ENCODE measurements around the gene MAML3.

The MAML3 gene

DNA sequence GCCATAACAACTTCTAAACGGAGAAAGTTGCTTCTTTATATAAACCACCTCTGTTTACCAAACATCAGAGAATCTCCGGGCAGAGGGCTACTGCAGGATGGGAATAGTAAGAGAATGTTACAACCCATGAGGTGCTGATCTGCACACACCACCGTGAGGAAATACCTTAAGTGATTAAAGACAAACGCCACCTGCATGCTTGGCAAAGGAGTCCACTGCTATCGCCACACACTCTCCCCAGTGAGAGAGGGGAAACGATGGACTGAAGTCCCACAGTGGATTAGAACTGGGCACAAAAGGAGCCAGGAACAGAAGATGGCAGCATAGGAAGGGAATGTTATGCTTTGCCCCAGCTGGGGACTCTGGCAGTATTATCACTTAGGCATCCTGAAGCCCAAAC lies 15.6 kb downstream of the MAML3 start:
- no peak overlapping the region for H3K4me3 ChIP-seq (ENCODE audit: low read depth, low read length)
- TF ChIP-seq, protein P1, sequence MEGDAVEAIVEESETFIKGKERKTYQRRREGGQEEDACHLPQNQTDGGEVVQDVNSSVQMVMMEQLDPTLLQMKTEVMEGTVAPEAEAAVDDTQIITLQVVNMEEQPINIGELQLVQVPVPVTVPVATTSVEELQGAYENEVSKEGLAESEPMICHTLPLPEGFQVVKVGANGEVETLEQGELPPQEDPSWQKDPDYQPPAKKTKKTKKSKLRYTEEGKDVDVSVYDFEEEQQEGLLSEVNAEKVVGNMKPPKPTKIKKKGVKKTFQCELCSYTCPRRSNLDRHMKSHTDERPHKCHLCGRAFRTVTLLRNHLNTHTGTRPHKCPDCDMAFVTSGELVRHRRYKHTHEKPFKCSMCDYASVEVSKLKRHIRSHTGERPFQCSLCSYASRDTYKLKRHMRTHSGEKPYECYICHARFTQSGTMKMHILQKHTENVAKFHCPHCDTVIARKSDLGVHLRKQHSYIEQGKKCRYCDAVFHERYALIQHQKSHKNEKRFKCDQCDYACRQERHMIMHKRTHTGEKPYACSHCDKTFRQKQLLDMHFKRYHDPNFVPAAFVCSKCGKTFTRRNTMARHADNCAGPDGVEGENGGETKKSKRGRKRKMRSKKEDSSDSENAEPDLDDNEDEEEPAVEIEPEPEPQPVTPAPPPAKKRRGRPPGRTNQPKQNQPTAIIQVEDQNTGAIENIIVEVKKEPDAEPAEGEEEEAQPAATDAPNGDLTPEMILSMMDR (IDR thresholded peaks at IDR 0.05; ENCODE audit: low read depth, low read length) = no peak
- TF ChIP-seq MYC (IDR thresholded peaks at IDR 0.05; ENCODE audit: low read depth, low read length) (no peak), POLR2A (IDR thresholded peaks at IDR 0.05; ENCODE audit: extremely low read depth, insufficient read length) (no peak)
- TF ChIP-seq, protein P2, sequence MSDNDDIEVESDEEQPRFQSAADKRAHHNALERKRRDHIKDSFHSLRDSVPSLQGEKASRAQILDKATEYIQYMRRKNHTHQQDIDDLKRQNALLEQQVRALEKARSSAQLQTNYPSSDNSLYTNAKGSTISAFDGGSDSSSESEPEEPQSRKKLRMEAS (IDR thresholded peaks at IDR 0.05; ENCODE audit: low read depth, low read length) = no peak
- no peak for DNase-seq (ENCODE audit: low read depth)

DNA sequence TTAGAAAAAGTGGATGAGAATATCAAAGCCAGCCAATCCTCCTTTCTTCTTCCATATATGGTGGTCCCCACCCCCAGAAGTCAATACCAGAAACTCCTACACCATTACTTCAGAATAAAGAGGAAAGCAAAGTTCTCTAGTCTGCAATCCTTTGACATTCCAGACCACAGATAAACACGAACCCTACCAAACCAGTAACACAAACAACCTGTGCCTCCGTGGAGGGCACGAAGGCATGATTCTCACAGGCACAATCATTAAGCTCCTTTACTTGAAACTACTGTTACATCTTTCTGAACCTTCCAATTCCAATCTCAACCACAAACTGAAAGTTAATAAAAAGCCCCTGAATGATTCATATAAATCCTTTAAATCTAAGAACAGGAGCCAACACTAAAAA lies 16.3 kb downstream of the MAML3 start:
- no peak for DNase-seq (ENCODE audit: low read depth)
- TF ChIP-seq, protein P2 (IDR thresholded peaks at IDR 0.05; ENCODE audit: low read depth, low read length) = no peak
- no peak for TF ChIP-seq MYC (IDR thresholded peaks at IDR 0.05; ENCODE audit: low read depth, low read length)
- TF ChIP-seq, protein P1 (IDR thresholded peaks at IDR 0.05; ENCODE audit: low read depth, low read length) = no peak
- TF ChIP-seq POLR2A (IDR thresholded peaks at IDR 0.05; ENCODE audit: extremely low read depth, insufficient read length) = no peak
- no peak overlapping the region for H3K4me3 ChIP-seq (ENCODE audit: low read depth, low read length)

DNA sequence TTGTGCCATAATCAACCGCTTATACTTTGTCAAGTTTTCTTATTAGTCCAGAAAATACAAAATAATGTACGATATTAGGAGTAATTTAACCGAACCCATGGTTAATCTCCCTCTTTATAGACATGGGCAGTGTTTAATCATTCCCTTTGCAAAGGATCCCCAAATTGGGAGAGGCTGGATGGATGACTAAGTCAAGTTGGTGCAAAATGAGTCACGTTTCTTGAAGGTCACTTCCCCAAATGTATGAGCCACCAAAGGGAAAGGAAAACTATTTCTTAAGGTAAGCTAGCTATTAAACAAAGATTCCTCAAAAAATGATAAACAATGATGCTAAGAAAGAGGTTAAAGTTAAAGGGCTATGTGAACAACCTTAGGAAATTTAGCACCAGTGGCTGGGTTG lies 17.5 kb downstream of the MAML3 start:
- peak; percentile 52 for DNase-seq (ENCODE audit: low read depth)
- no peak overlapping the region for H3K4me3 ChIP-seq (ENCODE audit: low read depth, low read length)
- TF ChIP-seq, protein P2 (IDR thresholded peaks at IDR 0.05; ENCODE audit: low read depth, low read length) = no peak
- TF ChIP-seq, protein P1 (IDR thresholded peaks at IDR 0.05; ENCODE audit: low read depth, low read length) = no peak
- TF ChIP-seq MYC (IDR thresholded peaks at IDR 0.05; ENCODE audit: low read depth, low read length) (no peak), POLR2A (IDR thresholded peaks at IDR 0.05; ENCODE audit: extremely low read depth, insufficient read length) (no peak)

DNA sequence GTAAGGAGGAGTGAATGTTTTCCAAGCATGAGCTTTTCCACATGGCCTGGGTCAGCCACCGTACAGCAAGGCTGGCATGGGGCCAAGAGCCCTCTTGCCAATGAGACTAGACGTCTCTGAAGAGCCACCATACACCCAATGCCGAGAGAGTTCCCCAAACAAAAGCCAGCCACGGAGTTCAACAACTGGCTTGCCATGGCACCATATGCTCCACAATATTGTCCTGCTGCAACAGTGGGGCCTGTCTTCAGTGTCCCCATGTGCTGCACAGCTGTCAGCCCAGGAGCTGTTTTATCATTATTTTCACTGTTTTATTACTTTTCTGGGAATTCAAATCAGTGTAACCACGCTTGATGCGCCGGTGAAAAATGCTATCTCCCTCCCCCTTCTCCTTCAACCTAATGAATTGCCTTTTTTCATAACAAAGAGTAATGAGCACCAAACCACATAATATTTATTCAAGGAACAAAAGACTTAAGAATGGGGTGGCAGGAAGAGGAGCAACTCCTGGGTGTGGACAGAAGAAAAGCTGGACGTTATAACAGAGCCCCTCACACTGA lies 18.4 kb downstream of the MAML3 start:
- no peak for TF ChIP-seq MYC (IDR thresholded peaks at IDR 0.05; ENCODE audit: low read depth, low read length)
- TF ChIP-seq, protein P2 (IDR thresholded peaks at IDR 0.05; ENCODE audit: low read depth, low read length) = no peak
- TF ChIP-seq, protein P1 (IDR thresholded peaks at IDR 0.05; ENCODE audit: low read depth, low read length) = no peak
- no peak for TF ChIP-seq POLR2A (IDR thresholded peaks at IDR 0.05; ENCODE audit: extremely low read depth, insufficient read length)
- H3K4me3 ChIP-seq (ENCODE audit: low read depth, low read length) = no peak overlapping the region
- no peak for DNase-seq (ENCODE audit: low read depth)

DNA sequence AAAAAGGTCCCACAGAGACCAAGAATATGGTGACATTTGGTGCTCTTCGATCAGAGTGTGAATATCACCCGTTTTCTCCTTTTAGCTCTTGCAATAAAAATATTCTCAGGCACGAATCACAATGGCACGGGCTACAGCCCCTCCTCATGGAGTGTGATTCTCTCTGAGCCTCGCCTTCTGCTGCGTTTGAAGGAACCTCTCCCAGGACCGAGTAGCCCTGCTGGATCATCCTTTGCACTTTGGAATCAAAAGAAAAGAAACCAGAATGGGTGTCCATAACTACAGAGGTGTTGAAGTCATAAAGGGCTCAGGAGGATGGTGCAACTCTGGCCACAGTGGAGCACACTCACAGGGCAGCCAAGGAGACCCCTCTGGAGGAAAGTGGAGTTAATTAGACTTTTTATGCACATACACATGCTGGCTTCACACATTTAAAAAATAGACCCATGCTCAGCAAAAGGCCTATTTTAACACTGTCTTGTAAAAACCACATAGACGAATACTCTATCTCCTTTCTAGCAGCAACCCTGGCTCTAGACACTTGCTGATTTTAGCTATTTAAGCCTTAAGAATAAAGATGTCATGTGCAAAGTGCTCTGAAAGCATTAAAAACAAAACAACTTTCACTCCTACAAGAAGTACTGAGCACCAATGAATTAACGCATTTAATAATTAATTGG lies 19.1 kb downstream of the MAML3 start:
- TF ChIP-seq, protein P2 (IDR thresholded peaks at IDR 0.05; ENCODE audit: low read depth, low read length) = no peak
- TF ChIP-seq MYC (IDR thresholded peaks at IDR 0.05; ENCODE audit: low read depth, low read length) (no peak), POLR2A (IDR thresholded peaks at IDR 0.05; ENCODE audit: extremely low read depth, insufficient read length) (no peak)
- TF ChIP-seq, protein P1 (IDR thresholded peaks at IDR 0.05; ENCODE audit: low read depth, low read length) = no peak

More for the DNA sequence above, 19.1 kb downstream of the MAML3 start:
- H3K4me3 ChIP-seq (ENCODE audit: low read depth, low read length) = no peak overlapping the region
- no peak for DNase-seq (ENCODE audit: low read depth)

Measured in NB4 (cell line).